Measurements from ENCODE around the gene CLDN2.
"Not testable (repeated sequence)": the region's sequence is repeated elsewhere in the genome, so short reads cannot be mapped to it uniquely, and the experiment has no call there.

CLDN2 gene

GRCh38 chrX:106919932-106920452 lies at the start of gene CLDN2:
Gene CLDN2, plus strand, starts transcription at chrX:106920402. Its CDS starts 7,827 bp downstream, at chrX:106928229.
- Histone ChIP-seq H3K9ac (no peak within 1 kb of the TSS), H3K27me3 (peaks cover 89 to 99% (median 96%) of the 10 kb centered on the region in 11 experiments), H3K4me1 (peaks cover 8 to 17% (median 13%) of the 10 kb centered on the region in 10 experiments; a peak in 18 of 20 replicates), H3K4me3 (no peak within 1 kb of the TSS), H4K20me1 (peaks cover 0 to 7% (median 0%) of the 10 kb centered on the region in 11 experiments; a peak in 2 of 22 replicates), H3K4me2 (no peak within 1 kb of the TSS), H3K9me3 (replicated peaks in 1 of 11) (no peaks in the 10 kb centered on the region), H3K27ac (no peak within 1 kb of the TSS), H3K36me3 (no peaks in the 10 kb centered on the region)
- no peak for TF ChIP-seq Cebpa-rat (IDR thresholded peaks at IDR 0.05)

GRCh38 chrX:106872796-106873195 lies 47.4 kb upstream of the CLDN2 start:
- not testable (repeated sequence) for H4K20me1 ChIP-seq; H3K36me3 ChIP-seq; H3K4me1 ChIP-seq; H3K4me2 ChIP-seq; H3K27ac ChIP-seq; H3K9me3 ChIP-seq (replicated peaks in 1 of 11); H3K9ac ChIP-seq; H3K4me3 ChIP-seq
- peaks cover 61 to 97% (median 88%) of the 10 kb centered on the region in 11 experiments for H3K27me3 ChIP-seq

GRCh38 chrX:106874075-106874474 lies 46.1 kb upstream of the CLDN2 start:
- Histone ChIP-seq H3K27me3 (peaks cover 64 to 97% (median 88%) of the 10 kb centered on the region in 11 experiments), H3K36me3 (peaks cover 0 to 11% (median 0%) of the 10 kb centered on the region in 11 experiments; a peak in 2 of 22 replicates), H3K9me3 (replicated peaks in 1 of 11) (peaks cover 0 to 8% (median 4%) of the 10 kb centered on the region in 11 experiments; a peak in 9 of 22 replicates), H3K27ac (no peak overlapping the region), H3K4me1 (no peaks in the 10 kb centered on the region), H3K9ac (no peak overlapping the region), H4K20me1 (no peaks in the 10 kb centered on the region), H3K4me3 (no peak overlapping the region), H3K4me2 (no peak overlapping the region)
- TF ChIP-seq Cebpa-rat (IDR thresholded peaks at IDR 0.05), result peak in 2 of 11 experiments; percentile 31 to 52; a peak in 2 of 22 replicates

GRCh38 chrX:106875151-106875550 lies 45.1 kb upstream of the CLDN2 start:
- Histone ChIP-seq H3K9ac (no peak overlapping the region), H3K36me3 (peaks cover 0 to 11% (median 0%) of the 10 kb centered on the region in 11 experiments; a peak in 2 of 22 replicates), H3K9me3 (replicated peaks in 1 of 11) (peaks cover 0 to 15% (median 5%) of the 10 kb centered on the region in 11 experiments; a peak in 10 of 22 replicates), H3K4me3 (no peak overlapping the region), H4K20me1 (no peaks in the 10 kb centered on the region), H3K4me1 (no peaks in the 10 kb centered on the region), H3K27me3 (peaks cover 60 to 97% (median 89%) of the 10 kb centered on the region in 11 experiments), H3K4me2 (no peak overlapping the region), H3K27ac (no peak overlapping the region)
- TF ChIP-seq Cebpa-rat (IDR thresholded peaks at IDR 0.05), result no peak

GRCh38 chrX:106889468-106889867 lies 30.7 kb upstream of the CLDN2 start:
- Histone ChIP-seq H3K36me3 (no peaks in the 10 kb centered on the region), H3K9ac (no peak overlapping the region), H3K4me1 (peaks cover 0 to under 1% (median 0%) of the 10 kb centered on the region in 10 experiments; a peak in 1 of 20 replicates), H3K4me2 (no peak overlapping the region), H3K9me3 (replicated peaks in 1 of 11) (peaks cover 0 to 15% (median 7%) of the 10 kb centered on the region in 11 experiments; a peak in 10 of 22 replicates), H3K4me3 (no peak overlapping the region), H3K27ac (no peak overlapping the region), H4K20me1 (peaks cover 0 to 3% (median 0%) of the 10 kb centered on the region in 11 experiments; a peak in 2 of 22 replicates), H3K27me3 (peaks cover 77 to 100% (median 96%) of the 10 kb centered on the region in 11 experiments)
- TF ChIP-seq Cebpa-rat (IDR thresholded peaks at IDR 0.05), result no peak

- TF ChIP-seq Cebpa-rat (IDR thresholded peaks at IDR 0.05), result no peak
- H3K9ac ChIP-seq, result no peak overlapping the region
- no peaks in the 10 kb centered on the region for H3K36me3 ChIP-seq
- peaks cover 0 to 6% (median 0%) of the 10 kb centered on the region in 10 experiments; a peak in 6 of 20 replicates for H3K4me1 ChIP-seq
- peaks cover 90 to 100% (median 99%) of the 10 kb centered on the region in 11 experiments for H3K27me3 ChIP-seq
- H4K20me1 ChIP-seq, result peaks cover 0 to 8% (median 0%) of the 10 kb centered on the region in 11 experiments; a peak in 5 of 22 replicates
- peaks cover 0 to 14% (median 7%) of the 10 kb centered on the region in 11 experiments; a peak in 10 of 22 replicates for H3K9me3 ChIP-seq (replicated peaks in 1 of 11)
- no peak overlapping the region for H3K27ac ChIP-seq
- no peak overlapping the region for H3K4me2 ChIP-seq
- H3K4me3 ChIP-seq, result no peak overlapping the region
These were observed 28.3 kb upstream of the CLDN2 start for GRCh38 chrX:106891762-106892460.

GRCh38 chrX:106894392-106894909 lies 25.8 kb upstream of the CLDN2 start:
- peaks cover 0 to 8% (median 0%) of the 10 kb centered on the region in 11 experiments; a peak in 5 of 22 replicates for H4K20me1 ChIP-seq
- H3K4me1 ChIP-seq, result peaks cover 0 to 6% (median 0%) of the 10 kb centered on the region in 10 experiments; a peak in 6 of 20 replicates
- no peak for TF ChIP-seq Cebpa-rat (IDR thresholded peaks at IDR 0.05)
- H3K4me3 ChIP-seq, result no peak overlapping the region
- H3K27me3 ChIP-seq, result peaks cover 82 to 98% (median 93%) of the 10 kb centered on the region in 11 experiments
- no peak overlapping the region for H3K27ac ChIP-seq
- H3K9me3 ChIP-seq (replicated peaks in 1 of 11), result no peaks in the 10 kb centered on the region
- H3K9ac ChIP-seq, result no peak overlapping the region
- no peaks in the 10 kb centered on the region for H3K36me3 ChIP-seq
- H3K4me2 ChIP-seq, result peak overlapping the region in 5 of 11 experiments; percentile 8 to 29 (median 20); a peak in 5 of 22 replicates

- TF ChIP-seq Cebpa-rat (IDR thresholded peaks at IDR 0.05), result no peak
- Histone ChIP-seq H3K27me3 (peaks cover 83 to 98% (median 93%) of the 10 kb centered on the region in 11 experiments), H3K36me3 (no peaks in the 10 kb centered on the region), H3K4me1 (peaks cover 0 to 6% (median 0%) of the 10 kb centered on the region in 10 experiments; a peak in 6 of 20 replicates), H3K9ac (no peak overlapping the region), H3K4me3 (no peak overlapping the region), H3K27ac (no peak overlapping the region), H3K4me2 (peak overlapping the region in 4 of 11 experiments; percentile 8 to 29 (median 22); a peak in 4 of 22 replicates), H3K9me3 (replicated peaks in 1 of 11) (no peaks in the 10 kb centered on the region), H4K20me1 (peaks cover 0 to 8% (median 0%) of the 10 kb centered on the region in 11 experiments; a peak in 7 of 22 replicates)
These were observed 25.2 kb upstream of the CLDN2 start for GRCh38 chrX:106894978-106895452.

GRCh38 chrX:106897259-106897658 lies 22.9 kb upstream of the CLDN2 start:
- Histone ChIP-seq H3K9ac (no peak overlapping the region), H3K36me3 (no peaks in the 10 kb centered on the region), H3K27ac (no peak overlapping the region), H3K4me3 (no peak overlapping the region), H3K4me1 (peaks cover 0 to 6% (median 0%) of the 10 kb centered on the region in 10 experiments; a peak in 6 of 20 replicates), H3K4me2 (no peak overlapping the region), H3K9me3 (replicated peaks in 1 of 11) (no peaks in the 10 kb centered on the region), H4K20me1 (peaks cover 0 to 8% (median 0%) of the 10 kb centered on the region in 11 experiments; a peak in 7 of 22 replicates), H3K27me3 (peaks cover 83 to 98% (median 93%) of the 10 kb centered on the region in 11 experiments)
- TF ChIP-seq Cebpa-rat (IDR thresholded peaks at IDR 0.05), result no peak

Measured in BLaER1 treated with 17β-estradiol and CSF1 and Interleukin-3, amounts not matched to agents 10 nM and 100 nM (cell line).